Prostate gland (tissue), 2 donors: Measurements from ENCODE around the gene MROH9. TPM values are rescaled to one million over a fixed set of nuclear protein-coding genes. Genes with fewer than 3 reads are reported as not detected.

ENCODE experiments used
- DNase-seq: peaks from one replicate; pipeline ENCODE4 v3.0.0-alpha.2; 2019; ENCODE audit warnings: low spot score
- H3K27ac ChIP-seq, 2 donors: fragments of 200-600 bp; sonication (generic); 2 replicates each; pipeline ENCODE4 v1.5.1; 2017 to 2019
- H3K27me3 ChIP-seq: fragments of 200-600 bp; sonication (generic); replicated peaks from 2 replicates; pipeline ENCODE4 v1.5.1; 2019; ENCODE audit not compliant: insufficient read depth
- H3K36me3 ChIP-seq, 2 donors: fragments of 200-600 bp; sonication (generic); 1 replicate in 1 of 2; 2 replicates in 1 of 2; pipeline versions ENCODE4 v1.5.1 to v1.8.1; 2017 to 2019
- H3K4me1 ChIP-seq: fragments of 200-600 bp; sonication (generic); replicated peaks from 2 replicates; pipeline ENCODE4 v1.5.1; 2019
- H3K4me3 ChIP-seq, 2 donors: fragments of 200-600 bp; sonication (generic); 2 replicates each; pipeline ENCODE4 v1.5.1; 2017 to 2019
- H3K9me3 ChIP-seq: fragments of 200-600 bp; sonication (generic); 2 replicates; pipeline ENCODE4 v1.5.1; 2017
- POLR2A ChIP-seq: fragments of 450-650 bp; IDR thresholded peaks from one replicate; pipeline ENCODE4 v1.6.1; 2016; ENCODE audit warnings: antibody characterized with exemption, mild to moderate bottlenecking
- POLR2AphosphoS5 ChIP-seq: sonication (generic); formaldehyde crosslinking; IDR thresholded peaks from one replicate; pipeline ENCODE4 v1.6.1; 2017; ENCODE audit warnings: antibody characterized with exemption
- WGBS: methylation state at CpG from one replicate; pipeline ENCODE4 v1.1.5; 2018; 5-methylcytosine and 5-hydroxymethylcytosine counted together
- intact Hi-C: fragments of 100-400 bp; cut with DNase I; formaldehyde crosslinking; loops from one replicate; pipeline ENCODE4 v1.14.2; 2022
- total RNA-seq, 2 donors: library from RNA; depleted of rRNA; stranded (reverse); fragments of >200 nt; gene quantifications; one replicate each; pipeline ENCODE4 v1.1.0, GENCODE V29; 2016
- TF ChIP-seq, protein P1 (sequence below), 4 experiments: fragments of 200-600 bp in 2 of 4; fragments of 450-650 bp in 2 of 4; sonication (generic) in 2 of 4; IDR thresholded peaks; 1 replicate in 3 of 4; 2 replicates in 1 of 4; pipeline ENCODE4 v1.5.1; 2016 to 2019; ENCODE audit warnings: antibody characterized with exemption in 4 of 4, mild to moderate bottlenecking in 2 of 4, moderate library complexity in 2 of 4

Gene MROH9
- total RNA-seq, 2 donors from 2014 or later, result not detected

DNA sequence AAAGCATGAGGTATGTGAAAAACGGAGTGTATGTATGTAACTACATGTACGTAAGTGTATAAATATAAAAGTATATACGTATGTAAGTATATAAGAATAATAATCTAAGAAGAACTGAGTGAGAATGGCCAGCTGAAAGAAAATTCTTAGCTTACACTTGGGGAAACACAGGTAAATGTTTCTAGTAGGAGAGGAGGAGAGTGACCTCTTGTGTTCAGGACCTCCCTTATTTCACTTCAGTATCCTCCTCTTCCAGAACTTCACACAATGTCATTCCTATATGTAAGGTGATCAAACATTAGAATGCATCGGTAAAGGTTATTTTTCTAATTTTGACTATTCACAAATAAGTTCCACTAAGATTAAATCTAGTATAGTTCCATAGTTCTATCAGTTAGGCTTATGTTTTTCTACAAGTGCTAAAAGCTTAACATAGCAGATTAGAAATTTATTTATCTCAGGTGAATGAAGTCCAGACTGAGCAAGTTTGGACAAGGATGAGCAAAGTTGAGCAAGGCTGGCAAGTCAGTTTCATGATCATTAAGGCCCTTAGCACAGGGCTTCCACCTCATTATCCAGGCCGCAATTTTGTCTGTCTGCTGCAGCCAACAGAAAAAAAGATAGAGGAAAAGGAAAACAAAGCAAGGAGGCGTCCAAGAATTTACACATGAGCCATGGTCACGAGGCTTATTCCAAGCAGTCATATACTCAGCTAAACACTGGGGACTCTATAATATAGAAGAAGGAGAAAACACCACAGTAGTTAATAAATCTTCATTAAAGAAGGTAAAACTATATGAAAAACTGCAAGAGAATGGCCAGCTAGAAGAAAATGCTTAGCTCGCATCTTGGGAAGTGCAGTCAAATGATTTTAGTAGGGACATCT lies 7.1 kb upstream of the MROH9 start:
- intact Hi-C loops, result loop anchor here (5.0 kb wide), 1 partner anchor 251 kb away; no protein-coding TSS in a partner anchor
- Histone ChIP-seq H3K27ac (no peak overlapping the region), H3K4me1 (no peaks in the 10 kb centered on the region), H3K36me3 (no peaks in the 10 kb centered on the region), H3K9me3 (no peaks in the 10 kb centered on the region), H3K27me3 (no peaks in the 10 kb centered on the region), H3K4me3 (no peak overlapping the region)
- no peak for DNase-seq
- 57% methylated on average over 8 of the region's 8 CpGs for WGBS
- TF ChIP-seq, protein P1, sequence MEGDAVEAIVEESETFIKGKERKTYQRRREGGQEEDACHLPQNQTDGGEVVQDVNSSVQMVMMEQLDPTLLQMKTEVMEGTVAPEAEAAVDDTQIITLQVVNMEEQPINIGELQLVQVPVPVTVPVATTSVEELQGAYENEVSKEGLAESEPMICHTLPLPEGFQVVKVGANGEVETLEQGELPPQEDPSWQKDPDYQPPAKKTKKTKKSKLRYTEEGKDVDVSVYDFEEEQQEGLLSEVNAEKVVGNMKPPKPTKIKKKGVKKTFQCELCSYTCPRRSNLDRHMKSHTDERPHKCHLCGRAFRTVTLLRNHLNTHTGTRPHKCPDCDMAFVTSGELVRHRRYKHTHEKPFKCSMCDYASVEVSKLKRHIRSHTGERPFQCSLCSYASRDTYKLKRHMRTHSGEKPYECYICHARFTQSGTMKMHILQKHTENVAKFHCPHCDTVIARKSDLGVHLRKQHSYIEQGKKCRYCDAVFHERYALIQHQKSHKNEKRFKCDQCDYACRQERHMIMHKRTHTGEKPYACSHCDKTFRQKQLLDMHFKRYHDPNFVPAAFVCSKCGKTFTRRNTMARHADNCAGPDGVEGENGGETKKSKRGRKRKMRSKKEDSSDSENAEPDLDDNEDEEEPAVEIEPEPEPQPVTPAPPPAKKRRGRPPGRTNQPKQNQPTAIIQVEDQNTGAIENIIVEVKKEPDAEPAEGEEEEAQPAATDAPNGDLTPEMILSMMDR (IDR thresholded peaks at IDR 0.05), result no peak
- TF ChIP-seq POLR2AphosphoS5, result no peak
- no peak for TF ChIP-seq POLR2A

GRCh38 chr1:170929412-170929834 lies 5.9 kb upstream of the MROH9 start:
- 42% methylated on average over 4 of the region's 4 CpGs for WGBS
- peak overlapping the region; percentile 38 to 40 for H3K27ac ChIP-seq
- DNase-seq, result no peak
- no peaks in the 10 kb centered on the region for H3K36me3 ChIP-seq
- no peak overlapping the region for H3K4me3 ChIP-seq
- TF ChIP-seq POLR2AphosphoS5 (no peak), POLR2A (no peak)
- TF ChIP-seq, protein P1 (IDR thresholded peaks at IDR 0.05), result no peak
- H3K4me1 ChIP-seq, result no peaks in the 10 kb centered on the region
- no peaks in the 10 kb centered on the region for H3K9me3 ChIP-seq
- no peaks in the 10 kb centered on the region for H3K27me3 ChIP-seq
- intact Hi-C loops, result loop anchor here (5.0 kb wide), 1 partner anchor 252 kb away; no protein-coding TSS in a partner anchor

DNA sequence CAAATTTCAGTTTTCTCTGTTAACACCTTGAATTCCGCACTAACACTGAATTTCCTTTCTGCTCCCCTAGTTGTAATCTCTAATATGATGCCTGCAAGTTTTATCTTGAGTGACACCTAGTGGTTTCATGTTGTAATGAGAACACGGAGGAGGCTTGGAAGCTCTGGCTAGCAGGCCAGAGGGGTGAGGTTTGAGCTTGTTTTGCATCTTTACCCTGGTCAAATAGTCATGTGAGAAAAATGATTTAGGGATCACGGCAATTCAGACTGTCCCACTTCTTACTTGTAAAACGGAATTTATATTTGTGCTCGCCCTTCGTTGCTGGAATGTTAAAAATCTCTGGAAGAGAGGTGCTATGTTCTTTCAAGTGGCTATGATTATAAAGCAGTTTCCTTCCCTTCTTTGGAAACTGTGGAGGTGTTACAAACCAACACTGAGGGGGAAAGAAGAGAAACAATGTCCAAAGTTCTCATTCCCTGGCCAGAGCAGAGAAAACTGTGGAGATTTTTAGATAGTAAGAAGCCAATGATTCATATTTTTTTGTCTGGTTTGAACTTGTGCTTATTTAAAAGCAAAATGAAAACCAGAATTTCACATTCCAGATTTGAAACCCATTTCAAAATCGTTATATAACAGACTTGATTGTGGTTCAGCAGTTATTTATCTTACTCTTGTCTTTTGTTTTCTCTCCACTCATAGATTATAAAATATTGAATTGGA lies 5.3 kb upstream of the MROH9 start:
- TF ChIP-seq POLR2A, result no peak
- TF ChIP-seq, protein P1 (IDR thresholded peaks at IDR 0.05), result peak in 3 of 4 experiments; percentile 49 to 65 (median 59)
- peak; percentile 30 for TF ChIP-seq POLR2AphosphoS5

DNA sequence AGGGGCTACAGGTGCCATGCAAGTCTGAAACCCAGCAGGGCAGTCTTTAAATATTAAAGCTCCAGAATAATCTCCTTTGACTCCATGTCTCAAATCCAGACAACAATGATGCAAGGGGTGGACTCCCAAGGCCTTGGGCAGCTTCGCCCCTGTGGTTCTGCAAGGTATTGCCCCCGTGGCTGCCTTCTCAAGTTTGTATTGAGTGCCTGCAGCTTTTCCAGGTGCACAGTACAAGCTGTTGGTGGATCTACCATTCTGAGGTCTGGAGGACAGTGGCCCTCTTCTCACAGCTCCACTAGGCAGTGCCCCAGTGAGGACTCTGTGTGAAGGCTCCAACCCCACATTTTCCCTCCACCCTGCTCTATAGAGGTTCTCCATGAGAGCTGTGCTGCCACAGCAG lies 3.7 kb upstream of the MROH9 start:
- no peaks in the 10 kb centered on the region for H3K9me3 ChIP-seq
- no peak overlapping the region for H3K4me3 ChIP-seq
- WGBS, result 87% methylated on average over 2 of the region's 2 CpGs
- no peak overlapping the region for H3K27ac ChIP-seq
- no peaks in the 10 kb centered on the region for H3K4me1 ChIP-seq
- TF ChIP-seq, protein P1 (IDR thresholded peaks at IDR 0.05), result no peak
- DNase-seq, result no peak
- H3K27me3 ChIP-seq, result no peaks in the 10 kb centered on the region
- intact Hi-C loops, result no loop called here
- H3K36me3 ChIP-seq, result no peaks in the 10 kb centered on the region

More for the DNA sequence above, 5.3 kb upstream of the MROH9 start:
- no peaks in the 10 kb centered on the region for H3K36me3 ChIP-seq
- no peaks in the 10 kb centered on the region for H3K4me1 ChIP-seq
- no peak overlapping the region for H3K4me3 ChIP-seq
- no peaks in the 10 kb centered on the region for H3K27me3 ChIP-seq
- no peaks in the 10 kb centered on the region for H3K9me3 ChIP-seq
- peak overlapping the region; percentile 38 to 40 for H3K27ac ChIP-seq
- DNase-seq, result peak; percentile 21
- 8% methylated on average over 7 of the region's 7 CpGs for WGBS
- intact Hi-C loops, result loop anchor here (5.0 kb wide), 1 partner anchor 253 kb away; no protein-coding TSS in a partner anchor
